Body of pancreas (tissue), 4 donors: ENCODE measurements around the gene RET.

Experiments
- POLR2A ChIP-seq, 3 donors: fragments of 450-650 bp; IDR thresholded peaks; one replicate each; pipeline ENCODE4 v1.6.1; 2016; ENCODE audit warnings: antibody characterized with exemption in 3 of 3, mild to moderate bottlenecking in 2 of 3
- TF ChIP-seq, protein P1 (sequence below), 7 experiments: fragments of 450-650 bp in 4 of 7; fragments of 200-600 bp in 3 of 7; sonication (generic) in 3 of 7; IDR thresholded peaks; one replicate each; pipeline ENCODE4 v1.5.1; 2016 to 2019; ENCODE audit warnings: antibody characterized with exemption in 7 of 7

DNA sequence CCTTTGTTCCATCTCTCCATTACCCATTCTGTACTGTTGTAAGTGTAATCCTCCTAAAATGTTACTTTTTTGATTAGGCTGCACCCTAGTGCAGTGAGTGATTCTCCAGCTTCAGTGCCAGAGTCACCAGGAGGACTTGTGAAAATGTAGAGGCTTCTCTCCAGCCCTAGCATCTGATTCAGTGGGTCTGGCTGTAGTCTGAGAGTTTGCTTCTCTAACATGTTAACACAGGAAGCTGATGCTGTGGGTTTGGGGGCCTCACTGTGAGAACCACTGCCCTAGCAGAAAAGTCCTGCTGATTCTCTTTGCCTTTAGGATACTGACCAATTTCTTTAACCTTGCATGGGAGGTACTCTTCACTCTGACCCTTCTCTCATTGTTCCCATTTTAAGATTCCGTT lies 85.7 kb downstream of the RET start:
- TF ChIP-seq POLR2A (IDR thresholded peaks at IDR 0.05): no peak
- TF ChIP-seq, protein P1, sequence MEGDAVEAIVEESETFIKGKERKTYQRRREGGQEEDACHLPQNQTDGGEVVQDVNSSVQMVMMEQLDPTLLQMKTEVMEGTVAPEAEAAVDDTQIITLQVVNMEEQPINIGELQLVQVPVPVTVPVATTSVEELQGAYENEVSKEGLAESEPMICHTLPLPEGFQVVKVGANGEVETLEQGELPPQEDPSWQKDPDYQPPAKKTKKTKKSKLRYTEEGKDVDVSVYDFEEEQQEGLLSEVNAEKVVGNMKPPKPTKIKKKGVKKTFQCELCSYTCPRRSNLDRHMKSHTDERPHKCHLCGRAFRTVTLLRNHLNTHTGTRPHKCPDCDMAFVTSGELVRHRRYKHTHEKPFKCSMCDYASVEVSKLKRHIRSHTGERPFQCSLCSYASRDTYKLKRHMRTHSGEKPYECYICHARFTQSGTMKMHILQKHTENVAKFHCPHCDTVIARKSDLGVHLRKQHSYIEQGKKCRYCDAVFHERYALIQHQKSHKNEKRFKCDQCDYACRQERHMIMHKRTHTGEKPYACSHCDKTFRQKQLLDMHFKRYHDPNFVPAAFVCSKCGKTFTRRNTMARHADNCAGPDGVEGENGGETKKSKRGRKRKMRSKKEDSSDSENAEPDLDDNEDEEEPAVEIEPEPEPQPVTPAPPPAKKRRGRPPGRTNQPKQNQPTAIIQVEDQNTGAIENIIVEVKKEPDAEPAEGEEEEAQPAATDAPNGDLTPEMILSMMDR (IDR thresholded peaks at IDR 0.05): no peak
